GM19452 (cell line): ENCODE measurements around the gene GID4.
A peak's percentile ranks its signal among the peaks of the same experiment; 100 is the strongest.

Experiments
- ATAC-seq: cut with Tn5 transposase; IDR thresholded peaks from one replicate; pipeline ENCODE4 v1.9.1; 2021; ENCODE audit not compliant: unreplicated experiment

GID4 gene

DNA sequence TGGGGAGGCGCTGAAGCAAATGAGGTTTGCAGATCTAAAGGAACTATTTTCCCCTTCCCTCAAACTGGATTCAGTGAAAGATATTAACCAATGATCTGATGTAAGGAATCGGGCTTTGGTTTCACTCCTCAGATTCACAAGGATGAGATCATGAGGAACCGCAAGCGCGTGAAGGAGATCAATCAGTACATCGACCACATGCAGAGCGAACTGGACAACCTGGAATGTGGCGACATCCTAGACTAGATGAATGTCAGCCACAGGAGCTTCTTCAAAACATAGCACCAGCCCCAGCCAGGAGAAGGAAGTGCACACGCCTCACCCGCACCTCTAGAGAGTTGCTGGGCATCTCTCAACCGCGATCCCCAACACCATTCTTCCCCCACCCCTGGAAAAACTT, 22.8 kb upstream of the GID4 start:
- no peak for ATAC-seq

DNA sequence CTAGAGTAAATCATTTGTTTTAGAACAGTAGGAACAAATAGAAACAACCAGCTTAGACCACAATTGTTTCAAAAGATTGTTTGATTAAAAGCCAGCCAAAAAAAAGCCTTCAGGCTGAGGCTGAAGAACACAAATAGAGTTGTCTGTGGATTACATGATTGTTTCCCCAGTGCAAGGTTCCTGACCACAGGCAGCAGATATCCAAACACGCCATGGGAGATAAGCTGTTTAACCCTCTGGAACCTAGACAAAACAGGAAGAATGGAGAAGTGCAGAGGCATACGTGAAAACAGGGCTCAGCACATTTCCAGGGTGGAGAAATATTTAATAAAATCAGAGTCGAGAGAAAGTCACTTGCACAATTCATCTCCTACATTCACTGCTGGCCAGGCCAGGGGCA, 21.2 kb upstream of the GID4 start:
- ATAC-seq, result no peak

DNA sequence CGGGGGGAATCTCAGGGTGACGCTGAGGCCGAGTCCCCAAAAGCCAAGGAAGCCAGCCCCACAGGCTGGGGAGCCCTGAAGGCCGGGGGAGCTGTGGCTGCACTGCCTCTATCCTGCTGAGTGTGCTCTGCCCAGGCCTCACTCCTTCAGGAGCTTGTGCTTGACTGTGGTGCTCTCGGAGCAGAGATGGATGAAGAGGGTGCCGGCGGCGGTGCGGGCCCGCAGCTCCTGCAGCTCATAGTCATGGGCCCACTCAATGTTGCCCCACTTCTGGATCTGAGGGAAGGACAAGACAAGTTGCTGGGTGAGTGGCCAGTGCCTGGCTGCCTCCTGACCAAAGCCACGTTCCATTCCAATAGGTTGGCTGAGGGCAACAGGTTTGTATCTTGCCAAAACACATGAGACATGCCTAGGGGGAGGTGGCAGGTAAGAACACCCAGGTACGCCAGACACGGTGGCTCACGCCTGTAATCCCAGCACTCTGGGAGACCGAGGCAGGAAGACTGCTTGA, 20.7 kb upstream of the GID4 start:
- no peak for ATAC-seq

DNA sequence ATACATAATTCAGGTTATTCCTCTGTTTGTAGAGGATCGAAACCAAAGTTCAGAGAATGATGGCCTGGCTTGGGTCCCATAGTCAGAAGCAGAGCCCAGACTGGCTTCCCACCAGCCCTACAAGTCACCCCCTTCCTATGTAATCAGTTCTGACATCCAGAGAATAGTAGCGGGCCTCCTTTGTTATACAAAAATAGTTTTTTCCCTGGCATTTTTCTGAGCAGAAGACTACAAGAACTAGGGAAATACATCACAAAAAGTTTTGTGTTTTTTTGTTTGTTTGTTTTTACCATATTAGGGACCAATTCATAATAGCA, 19.4 kb upstream of the GID4 start:
- ATAC-seq, result no peak

DNA sequence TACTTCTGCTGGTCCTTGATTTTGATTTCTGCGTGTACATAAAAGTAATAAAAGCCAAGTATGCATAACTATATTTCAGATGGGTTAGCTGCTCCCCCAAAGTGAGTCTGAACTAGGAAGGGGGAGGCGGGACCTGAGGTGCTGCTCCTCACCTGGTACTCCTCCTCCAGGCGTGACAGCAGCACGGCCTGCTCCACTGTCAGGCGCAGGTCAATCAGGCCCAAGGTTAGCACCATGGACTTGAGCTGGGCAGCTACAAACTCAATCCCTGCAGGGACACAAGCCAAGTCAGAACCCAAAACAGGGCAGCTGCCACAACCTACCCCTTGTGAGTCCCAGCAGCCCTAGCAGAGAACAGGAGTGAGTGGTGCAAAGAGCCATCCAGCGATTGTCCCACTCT, 18.2 kb upstream of the GID4 start:
- no peak for ATAC-seq

DNA sequence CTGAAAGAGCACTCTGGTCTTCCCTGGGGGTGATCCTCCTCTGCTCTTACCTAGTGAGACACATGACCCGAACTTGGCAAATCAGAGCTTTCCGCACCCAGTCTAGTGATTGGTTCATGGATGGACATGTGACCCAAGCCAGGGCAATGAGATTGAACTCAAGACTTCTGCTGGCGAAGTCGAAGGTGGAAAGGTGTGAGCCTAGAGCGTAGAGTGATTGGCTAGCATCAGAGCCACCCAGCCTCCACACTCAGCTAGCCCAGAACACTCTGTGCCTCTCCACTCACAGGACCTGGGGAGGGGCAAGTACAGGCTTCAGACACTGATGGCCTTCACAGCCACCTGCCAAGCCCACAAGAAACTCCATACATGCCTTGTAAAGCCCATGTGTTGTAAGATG, 17.8 kb upstream of the GID4 start:
- ATAC-seq, result no peak

DNA sequence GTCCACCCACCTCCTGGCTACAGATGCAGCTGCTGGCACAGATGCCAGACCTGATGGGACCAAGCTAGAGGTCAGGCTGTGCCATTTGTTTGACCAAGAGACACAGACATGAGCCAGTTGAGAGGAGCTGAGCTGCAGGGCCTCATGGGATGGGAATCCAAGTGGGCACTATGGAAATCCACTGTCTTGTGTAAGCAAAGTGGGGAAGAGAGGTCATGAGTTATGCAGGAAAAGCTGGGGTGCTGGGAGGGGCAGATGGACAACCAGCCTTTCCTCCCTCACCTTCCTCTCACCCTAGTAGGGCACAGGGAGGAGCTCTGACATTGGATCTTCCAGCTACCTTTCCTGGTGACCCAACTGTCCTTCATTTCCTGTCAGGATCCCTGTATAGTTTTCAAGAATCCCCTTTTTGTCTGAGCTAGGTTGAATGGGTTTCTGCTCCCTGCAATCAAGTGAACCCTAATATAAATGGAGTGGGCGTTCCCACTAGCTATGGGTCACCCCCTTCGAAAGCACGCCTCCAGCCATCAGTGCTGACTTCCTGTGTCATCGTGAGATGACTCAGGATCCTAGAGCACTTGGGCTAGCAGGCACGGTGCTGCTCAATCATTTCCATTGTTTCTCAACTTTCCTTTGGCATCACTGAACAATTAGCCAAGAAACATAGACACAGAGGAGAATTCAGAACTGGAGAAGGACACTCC, 13.8 kb upstream of the GID4 start:
- peak; percentile 90 for ATAC-seq

DNA sequence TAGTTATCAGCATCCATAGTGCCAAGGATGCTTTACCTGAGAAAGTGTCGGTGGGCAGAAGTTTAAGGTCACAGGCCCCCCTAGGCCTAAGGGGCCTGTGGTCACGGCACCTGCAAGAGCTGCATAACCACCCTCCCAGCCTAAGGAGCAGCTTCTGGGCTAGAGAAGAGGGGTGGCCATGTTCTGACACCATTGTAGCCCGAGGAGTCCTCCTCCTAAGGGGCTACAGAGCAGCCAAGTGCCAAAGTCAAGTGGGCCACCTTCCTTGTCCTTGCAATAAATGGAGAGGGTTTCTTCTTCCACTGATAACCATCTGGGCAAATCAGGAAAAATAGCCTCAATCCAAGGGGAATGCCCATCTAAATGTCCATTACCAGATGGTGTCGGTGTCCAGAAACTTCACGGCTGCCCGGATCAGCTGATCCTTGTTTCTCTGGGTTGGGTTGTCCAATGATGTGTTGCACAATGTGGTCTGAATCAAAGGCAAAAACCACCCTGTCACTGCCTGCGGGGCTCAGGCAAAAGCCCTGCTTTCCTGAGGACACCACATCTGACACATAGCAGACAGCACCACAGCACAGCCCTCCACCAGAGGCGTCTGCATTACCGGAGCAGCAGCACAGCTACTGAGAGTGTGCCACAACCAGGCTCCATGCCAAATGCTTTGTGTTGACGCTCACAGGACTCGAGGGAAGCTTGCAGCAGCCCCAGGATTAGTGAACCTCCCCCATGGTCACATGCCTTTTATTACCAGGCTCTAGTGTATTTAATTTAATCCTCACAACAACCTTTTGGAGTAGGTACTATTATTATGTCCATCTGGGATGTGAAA, 13.0 kb upstream of the GID4 start:
- peak; percentile 70 for ATAC-seq

DNA sequence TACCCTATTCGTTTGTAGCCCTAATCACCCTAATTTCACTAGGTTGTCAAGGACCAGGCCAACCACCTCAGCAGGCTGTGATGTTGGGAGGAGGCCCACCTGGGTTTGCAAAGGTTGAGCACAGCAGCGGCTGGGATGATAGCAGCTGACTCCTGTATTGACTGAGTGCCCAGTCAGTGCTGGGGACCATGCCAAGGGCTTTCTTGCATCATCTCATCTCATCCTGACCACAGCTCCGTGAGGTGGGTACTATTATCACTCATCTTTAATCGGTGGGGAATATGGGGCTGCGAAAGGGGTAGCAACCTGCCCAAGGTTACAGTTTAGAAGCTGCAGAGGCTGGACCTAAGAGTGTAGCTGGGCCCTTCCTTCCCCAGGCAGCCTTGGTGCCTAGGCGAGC, 11.9 kb upstream of the GID4 start:
- no peak for ATAC-seq

DNA sequence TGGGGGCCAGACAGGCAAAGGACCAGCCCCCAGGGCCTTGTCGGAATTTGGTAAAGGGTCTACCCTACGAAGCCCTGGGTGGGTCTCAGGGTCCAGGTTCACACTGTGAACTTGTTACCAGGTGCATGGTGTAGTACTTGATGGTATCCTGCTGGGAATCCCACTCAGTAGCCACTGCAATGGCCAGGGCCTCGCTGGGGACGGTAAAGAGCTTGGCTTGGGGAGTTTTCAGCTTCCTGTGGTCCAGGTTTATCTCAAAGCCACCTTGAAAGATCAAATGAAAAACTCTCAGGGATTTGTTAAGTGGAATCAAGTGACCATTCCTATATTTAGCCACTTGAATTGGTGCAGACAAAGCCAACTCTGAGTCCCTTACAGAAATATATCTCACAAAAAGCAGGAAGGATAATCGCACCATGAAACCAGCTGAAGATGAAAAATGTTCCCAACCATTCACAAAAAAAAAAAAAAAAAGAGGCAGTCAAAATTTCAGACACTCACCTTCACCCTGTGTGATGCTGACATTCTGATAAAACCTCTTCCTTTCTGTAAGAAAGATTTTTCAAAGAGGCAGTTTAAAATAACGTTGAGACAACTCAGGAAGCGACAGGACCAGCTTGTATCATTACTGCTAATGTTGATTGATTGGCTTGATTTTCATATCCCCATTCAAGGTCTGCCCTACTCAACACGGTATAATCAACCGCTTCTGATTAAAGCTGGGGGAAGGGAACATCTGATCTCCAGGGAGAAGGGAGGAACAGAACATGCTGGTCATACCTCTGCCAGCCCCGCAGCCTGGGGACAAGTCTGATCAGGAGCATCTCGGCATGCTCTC, 10.9 kb upstream of the GID4 start:
- no peak for ATAC-seq

DNA sequence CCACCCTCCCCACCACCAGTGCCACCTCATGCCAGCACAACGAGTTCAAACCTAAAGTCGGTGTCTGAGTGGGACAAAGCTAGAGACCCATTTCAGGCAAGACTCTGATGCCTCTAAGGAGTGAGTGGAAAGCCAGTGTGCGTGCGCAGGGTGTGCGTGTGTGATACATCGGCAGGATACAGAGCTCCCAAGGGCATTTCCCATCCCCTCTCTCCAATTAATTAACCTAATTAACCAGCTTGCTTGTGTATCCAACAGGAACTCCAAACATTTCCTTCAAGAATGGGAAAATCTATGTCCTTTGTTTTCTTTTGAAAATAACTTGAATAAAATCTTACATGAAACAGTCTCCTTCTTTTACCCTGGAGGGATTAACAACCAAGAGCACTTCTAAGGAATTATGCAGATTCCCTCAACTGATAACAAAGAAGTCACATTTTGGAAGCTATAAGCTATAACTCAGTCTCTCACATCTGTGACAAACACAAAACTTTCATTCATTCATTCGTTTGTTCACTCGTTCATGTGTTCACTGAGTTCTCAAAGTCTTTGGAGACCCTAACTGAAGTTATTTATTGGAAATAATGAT, 10.2 kb upstream of the GID4 start:
- ATAC-seq, result no peak

DNA sequence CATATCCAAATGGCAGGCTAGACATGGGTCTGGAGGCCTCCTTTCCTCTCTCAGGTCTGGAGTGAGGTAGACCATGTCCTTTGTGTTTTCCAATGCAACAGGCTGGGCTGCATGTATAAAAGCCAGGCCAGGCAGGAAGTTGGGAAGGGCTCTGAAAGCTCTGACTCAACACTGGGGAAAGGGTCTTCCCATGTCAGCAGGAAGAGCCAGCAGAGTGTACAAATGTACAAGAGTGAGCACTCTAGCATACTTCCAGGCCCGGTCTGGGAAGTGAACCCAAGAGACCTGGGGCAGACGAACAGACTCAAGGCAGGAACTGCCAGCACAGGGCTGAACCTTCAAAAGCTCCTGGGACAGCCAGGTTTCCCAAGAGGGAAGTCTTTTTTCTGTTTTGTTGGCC, 7.3 kb upstream of the GID4 start:
- ATAC-seq, result no peak

DNA sequence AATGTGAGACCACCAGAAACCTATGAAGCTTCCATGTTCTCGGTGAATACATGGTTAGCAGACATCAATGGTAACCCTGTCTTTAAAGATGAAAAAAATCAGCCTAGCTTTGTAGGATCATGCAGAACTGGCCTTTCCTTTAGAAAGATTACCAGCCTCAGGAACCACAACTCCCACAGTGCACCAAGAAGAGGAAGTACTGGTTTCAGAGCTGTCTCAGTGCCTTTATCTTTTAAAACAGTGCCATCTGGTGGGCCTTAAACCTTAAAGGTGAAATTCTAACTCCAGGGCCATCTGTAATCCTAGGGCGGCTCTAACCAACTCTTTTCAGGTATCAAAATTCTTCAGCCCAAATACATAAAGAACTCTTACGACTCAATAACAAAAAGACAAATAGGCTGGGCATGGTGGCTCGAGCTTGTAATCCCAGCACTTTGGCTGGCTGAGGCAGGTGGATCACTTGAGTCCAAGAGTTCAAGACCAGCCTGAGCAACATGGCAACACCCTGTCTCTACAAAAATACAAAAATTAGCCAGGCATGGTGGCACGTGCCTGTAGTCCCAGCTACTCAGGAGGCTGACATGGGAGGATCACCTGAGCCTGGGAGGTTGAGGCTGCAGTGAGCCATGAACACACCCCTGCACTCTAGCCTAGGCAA, 5.6 kb upstream of the GID4 start:
- ATAC-seq, result peak; percentile 58

DNA sequence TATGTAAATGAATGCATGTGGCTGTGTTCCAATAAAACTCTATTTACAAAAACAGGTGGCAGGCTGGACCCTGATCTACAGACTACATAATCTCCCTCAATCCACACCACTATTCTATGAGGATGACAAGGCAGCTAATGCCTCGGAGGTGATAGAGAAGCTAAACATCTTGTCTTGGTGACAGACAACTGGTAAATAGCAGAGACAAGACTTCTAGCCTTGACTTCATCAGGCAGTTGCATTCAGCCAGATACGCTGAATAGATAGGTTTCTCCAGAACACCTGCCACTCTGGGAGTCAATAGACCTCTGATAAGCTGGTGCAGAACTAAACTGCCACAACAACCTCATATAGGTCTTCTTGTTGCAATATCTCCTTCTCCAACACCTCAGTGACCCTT, 3.5 kb upstream of the GID4 start:
- ATAC-seq, result no peak

DNA sequence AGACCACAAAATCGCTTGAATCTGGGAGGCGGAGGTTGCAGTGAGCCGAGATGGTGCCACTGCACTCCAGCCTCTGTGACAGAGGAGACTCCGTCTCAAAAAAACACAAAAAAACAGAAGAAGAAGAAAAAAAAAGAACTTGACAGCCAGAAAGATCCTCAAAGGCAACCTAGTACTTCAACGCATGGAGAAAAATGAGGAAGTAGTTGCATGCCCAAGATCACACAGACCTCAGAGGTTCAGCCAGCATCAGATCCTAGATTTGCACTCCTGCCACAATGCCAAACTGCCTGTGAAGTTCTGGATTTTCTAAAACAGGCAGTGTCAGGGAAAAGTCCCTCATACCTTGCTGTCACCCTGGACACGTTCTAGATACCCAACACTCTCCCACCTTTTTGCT, 1.7 kb upstream of the GID4 start:
- ATAC-seq, result no peak

DNA sequence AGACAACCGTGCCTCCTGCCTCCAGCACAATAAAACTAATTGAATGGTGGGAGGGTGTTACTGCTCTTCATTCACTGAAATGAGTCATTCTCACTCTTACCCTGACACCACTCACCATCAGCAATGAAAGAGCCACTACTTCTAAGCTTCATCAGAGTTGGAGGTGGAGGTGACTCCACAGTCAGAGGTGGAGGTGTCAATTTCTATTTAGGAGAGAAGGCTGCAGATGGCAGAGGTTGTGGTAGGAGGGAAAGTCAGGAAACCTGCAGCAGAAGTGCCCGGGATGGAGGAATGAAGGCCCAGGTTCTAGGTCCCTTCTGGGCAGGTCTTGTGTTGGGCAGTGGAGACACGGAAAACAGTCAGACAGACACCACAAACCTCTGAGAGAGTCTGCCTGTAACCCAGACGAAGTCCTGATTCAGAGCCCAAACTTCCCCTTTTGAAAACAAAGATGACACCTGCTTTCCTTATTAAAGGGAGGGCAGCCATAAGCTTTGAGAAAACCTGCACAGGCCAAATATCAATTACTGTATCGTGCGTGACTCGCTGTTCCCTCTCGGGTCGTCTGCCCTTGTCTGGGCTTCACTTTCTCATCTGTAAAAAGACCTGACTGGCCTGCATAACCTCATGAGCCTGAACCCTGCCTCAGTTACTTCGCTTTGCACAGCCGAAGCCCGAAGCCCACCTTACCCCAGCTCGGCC, 908 bp upstream of the GID4 start:
- no peak for ATAC-seq

DNA sequence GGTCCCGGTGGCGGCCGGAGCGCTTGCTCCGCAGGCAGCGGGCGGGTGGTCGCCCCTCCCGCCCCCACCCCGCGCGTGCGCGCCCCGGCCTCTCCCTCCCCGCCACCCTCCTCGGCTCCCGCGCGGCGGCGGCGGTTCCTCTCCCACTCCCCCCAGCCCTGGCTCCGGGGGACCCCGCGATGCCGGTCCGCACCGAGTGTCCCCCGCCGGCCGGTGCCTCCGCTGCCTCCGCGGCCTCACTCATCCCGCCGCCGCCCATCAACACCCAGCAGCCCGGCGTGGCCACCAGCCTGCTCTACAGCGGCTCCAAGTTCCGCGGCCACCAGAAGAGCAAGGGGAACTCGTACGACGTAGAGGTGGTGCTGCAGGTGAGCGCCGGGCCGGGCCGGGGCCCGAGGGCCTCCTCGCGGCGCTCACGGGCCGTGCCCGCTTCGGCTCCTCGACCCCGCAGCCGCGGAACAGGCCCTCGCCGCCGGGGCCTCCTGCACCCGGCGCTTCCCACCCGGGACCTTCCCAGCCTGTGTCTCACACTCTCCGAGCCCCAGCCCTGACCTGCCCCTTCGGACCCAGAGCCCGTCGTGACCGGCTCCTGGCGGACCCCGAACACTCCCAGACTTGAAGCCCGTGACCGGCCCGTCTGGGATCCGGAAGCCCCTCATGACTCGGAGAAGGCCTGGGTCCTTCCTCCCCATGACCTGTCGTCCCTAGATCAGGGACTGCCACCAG, 490 bp downstream of the GID4 start:
- peak; percentile 6 for ATAC-seq

DNA sequence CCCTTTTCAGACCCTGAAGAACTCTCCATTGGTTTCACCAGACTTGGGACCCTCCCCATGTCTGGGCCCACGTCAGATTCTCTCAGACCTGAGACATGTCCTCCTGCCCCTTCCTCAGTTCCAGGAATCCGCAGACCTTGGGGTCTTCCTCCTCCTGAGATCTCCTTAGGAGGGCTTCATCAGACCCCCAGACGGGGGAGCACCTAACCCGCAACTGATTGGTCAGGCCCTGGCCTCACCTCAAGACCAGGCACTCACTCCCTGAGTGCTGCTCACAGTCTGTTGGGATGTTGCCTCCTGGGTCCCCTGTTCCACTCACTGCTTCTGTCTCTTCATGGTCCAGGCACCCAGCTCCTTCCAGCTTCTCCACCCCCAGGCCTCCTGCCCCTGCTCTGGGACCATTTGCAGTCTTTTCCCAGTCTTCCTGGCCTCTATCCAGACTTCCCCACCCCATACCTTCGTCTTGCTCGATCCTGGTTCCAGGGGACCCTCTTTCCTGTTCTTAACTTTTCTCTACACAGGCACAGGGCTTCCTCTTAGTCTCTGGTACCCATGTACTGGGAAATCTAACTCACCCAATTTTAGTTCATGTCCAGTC, 1.2 kb downstream of the GID4 start:
- no peak for ATAC-seq

DNA sequence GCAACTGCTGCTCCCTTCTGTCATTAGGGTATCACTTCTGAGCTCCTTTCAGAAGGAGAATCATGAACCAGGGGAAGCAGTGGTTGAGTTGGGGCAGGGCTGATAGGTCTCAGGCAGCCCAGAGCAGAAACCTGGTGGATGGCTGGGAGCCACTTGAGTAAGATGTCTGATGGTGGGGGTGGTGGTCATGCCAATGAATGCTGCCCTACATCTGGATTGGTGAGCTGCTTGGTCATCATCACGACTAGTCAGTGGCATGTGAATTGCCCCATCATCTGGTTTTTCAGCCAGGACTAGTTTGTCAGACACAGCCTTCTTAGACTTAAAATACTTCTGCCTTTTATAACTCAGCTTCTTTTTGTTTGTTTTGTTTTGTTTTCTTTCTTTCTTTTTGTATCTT, 2.6 kb downstream of the GID4 start:
- no peak for ATAC-seq
